GM12874 (cell line): ENCODE measurements around the gene NAPG.

Source experiments
- TF ChIP-seq, protein P1 (sequence below): IDR thresholded peaks from 2 replicates; pipeline ENCODE4 v1.5.1; 2011; ENCODE audit warnings: low read depth, mild to moderate bottlenecking, control low read depth, low read length, moderate library complexity; ENCODE audit not compliant: insufficient read depth

Gene NAPG

DNA sequence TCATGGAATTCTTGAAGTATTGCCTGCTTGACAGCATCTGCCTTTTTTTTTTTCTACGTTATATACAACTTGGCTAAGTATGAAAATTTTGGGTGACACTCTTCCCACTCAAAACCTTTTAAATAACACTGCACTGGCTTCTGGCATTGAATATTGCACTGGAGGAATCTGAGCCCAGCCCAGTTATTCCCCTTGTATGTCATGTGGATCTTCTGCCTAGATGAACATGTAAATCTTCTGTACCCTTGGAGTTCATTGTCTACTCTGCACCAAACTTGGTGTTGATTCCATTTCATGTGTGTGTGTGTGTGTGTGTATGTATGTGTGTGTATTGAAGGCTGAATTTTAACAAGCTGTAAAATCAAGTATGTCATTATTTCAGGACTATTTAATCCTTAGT, 59.4 kb downstream of the NAPG start:
- TF ChIP-seq, protein P1, sequence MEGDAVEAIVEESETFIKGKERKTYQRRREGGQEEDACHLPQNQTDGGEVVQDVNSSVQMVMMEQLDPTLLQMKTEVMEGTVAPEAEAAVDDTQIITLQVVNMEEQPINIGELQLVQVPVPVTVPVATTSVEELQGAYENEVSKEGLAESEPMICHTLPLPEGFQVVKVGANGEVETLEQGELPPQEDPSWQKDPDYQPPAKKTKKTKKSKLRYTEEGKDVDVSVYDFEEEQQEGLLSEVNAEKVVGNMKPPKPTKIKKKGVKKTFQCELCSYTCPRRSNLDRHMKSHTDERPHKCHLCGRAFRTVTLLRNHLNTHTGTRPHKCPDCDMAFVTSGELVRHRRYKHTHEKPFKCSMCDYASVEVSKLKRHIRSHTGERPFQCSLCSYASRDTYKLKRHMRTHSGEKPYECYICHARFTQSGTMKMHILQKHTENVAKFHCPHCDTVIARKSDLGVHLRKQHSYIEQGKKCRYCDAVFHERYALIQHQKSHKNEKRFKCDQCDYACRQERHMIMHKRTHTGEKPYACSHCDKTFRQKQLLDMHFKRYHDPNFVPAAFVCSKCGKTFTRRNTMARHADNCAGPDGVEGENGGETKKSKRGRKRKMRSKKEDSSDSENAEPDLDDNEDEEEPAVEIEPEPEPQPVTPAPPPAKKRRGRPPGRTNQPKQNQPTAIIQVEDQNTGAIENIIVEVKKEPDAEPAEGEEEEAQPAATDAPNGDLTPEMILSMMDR: no peak

DNA sequence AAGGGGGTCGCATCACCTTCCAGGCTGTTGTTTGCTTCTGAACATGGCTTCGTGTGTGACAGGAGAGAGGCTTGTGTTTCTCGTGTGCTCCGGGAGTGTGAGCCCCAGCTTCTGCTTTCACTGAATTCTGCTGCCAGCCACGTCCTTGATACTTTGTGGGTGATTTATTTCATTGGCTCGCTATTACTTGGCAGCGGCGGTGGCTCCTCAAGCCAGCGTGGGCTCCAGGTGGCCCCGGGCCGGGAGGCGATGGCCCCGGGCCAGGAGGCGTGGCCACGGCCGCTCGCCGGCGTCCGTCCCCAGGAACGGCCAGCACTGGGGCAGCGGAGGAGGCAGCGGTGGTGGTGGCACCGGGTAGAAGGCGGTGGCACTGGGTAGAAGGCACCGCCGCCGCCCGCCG, 63.1 kb downstream of the NAPG start:
- TF ChIP-seq, protein P1: no peak

DNA sequence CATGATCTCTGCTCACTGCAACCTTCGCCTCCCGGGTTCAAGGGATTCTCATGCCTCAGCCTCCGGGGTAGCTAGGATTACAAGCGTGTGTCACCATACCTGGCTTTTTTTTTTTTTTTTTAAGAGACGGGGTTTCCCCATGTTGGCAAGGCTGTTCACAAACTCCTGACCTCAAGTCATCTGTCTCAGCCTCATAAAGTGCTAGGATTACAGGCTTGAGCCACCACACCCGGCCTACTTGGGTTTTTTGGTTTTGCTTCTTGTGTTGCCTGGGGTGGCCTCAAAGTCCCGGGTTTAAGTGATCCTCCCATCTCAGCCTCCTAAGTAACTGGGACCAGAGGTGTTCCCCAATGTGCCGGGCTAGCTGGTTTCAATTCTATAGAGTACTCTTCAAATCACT, 64.6 kb downstream of the NAPG start:
- TF ChIP-seq, protein P1: no peak

DNA sequence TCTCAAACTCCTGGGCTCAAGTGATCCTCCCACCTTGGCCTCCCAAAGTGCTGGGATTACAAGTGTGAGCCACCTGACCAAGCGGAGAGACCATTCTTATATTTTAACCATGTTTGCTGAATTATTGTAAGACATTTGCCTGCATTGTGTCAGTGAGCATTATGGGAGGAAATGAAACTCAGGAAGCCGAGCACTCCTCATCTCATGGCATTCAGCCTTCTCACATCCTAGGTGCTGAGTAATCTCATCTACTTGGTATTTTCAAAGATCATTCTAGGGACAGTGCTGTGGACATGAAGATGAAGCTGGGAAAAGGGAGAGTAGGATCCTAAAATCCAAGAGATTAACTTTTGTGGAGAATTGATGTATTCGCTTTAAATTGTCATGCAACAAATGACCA, 66.1 kb downstream of the NAPG start:
- TF ChIP-seq, protein P1: no peak
